ENCODE results near the gene DNMT3L. TPM values are rescaled to one million over a fixed set of nuclear protein-coding genes. Genes with fewer than 3 reads are reported as not detected.
"Not testable (repeated sequence)": the region's sequence is repeated elsewhere in the genome, so short reads cannot be mapped to it uniquely, and the experiment has no call there.

Gene DNMT3L
- total RNA-seq, 1 donor, result not detected

DNA sequence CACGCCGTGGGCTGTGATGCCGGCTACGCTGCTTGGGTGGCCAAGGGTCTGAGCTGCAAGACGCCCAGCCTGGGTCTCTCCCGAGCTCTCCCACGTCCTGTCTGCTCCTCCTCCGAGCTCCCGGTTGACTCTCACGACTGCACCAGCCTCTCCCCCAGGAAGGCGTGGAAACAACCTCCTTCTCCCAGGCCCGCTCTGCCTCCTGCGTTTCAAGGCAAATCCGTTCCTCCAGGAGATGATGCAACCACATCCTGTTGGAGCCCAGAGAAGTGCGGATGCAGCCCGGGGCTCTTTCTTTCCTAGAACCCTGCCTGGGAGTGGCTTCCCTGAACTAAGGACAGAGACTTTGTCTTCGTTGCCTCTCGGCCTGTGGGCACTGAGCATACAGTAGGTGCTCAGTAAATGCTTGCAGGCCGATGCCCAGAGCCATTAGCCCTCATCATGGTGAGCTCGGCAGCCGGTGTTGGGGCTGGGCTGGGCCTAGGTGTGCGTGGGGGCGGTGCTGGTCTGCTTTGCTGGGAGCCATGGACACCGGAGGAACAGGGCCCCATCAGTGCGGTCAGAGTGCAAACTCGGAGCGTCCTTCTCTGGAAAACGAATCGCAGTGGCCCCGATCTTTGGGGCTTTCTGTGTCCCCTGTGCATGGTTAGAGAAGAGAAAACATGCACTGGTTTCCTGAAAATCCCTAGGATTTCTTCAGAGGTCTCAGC lies 59.0 kb downstream of the DNMT3L start:
- DNase-seq (ENCODE audit: low read depth in 2 of 3, low spot score in 2 of 3), result not testable (repeated sequence)

DNA sequence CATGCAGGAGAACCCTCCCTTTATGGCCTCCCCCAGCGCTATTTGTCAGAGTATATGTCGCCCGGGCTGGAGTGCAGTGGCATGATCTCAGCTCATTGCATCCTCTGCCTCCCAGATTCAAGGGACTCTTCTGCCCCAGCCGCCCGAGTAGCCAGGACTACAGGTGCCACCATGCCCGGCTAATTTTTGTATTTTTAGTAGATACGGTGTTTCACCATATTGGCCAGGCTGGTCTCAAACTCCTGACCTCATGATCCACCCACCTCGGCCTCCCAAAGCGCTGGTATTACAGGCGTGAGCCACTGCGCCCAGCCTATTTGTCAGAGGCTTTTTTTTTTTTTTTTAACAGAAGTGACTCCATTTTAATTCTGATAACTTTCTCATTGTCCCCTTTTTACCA lies 61.7 kb downstream of the DNMT3L start:
- not testable (repeated sequence) for DNase-seq (ENCODE audit: low read depth in 2 of 3, low spot score in 2 of 3)

DNA sequence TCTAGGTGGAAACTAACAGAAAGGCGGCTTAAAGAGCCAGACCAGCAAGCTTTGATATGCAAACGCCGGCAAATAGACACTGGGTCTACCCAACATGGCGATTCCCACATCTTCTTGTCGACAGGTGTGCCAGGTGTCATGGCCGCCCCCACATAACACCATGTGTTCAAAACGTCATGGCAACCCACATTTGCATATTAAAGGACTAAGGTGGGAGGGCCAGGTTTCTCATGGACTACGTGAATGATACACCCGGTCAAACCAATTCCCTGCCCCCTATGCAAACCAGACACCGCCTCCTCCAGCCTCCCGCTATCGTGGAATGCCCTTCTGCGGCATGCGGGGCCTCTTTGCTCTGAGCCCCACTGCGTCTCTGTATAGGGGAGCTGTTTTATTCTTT lies 62.2 kb downstream of the DNMT3L start:
- no peak for DNase-seq (ENCODE audit: low read depth in 2 of 3, low spot score in 2 of 3)

DNA sequence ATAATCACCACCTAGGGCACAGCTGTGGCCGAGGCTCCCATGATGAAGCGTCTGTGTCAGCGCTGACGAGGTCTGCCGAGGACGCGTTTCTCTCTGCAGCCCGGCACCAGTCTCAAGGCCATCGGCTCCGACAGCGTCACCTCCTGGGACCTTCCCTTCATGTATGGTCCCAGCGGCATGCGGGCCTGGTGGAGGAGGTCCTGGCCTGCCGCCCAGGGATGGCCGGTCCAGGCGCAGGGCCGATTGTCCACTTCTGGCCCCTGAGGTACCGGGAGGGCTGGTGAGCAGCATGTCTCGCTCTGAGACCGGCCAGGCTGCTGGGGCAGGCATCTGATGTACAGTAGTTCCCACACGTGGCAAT lies 64.6 kb downstream of the DNMT3L start:
- not testable (repeated sequence) for DNase-seq (ENCODE audit: low read depth in 2 of 3, low spot score in 2 of 3)

Small RNAs within 50 kb of the gene (small RNA-seq; reads per million reads assigned to genes)
- gene AP001059.3, result not detected

Other genes with a start within 250 kb of the DNMT3L start
- gene TRAPPC10, start 249.6 kb downstream of the DNMT3L start, total RNA-seq, result 29.9 TPM
- 7.8 TPM for gene PWP2, start 154.5 kb downstream of the DNMT3L start, total RNA-seq
- gene GATD3, start 128.2 kb downstream of the DNMT3L start, total RNA-seq, result 25.6 TPM
- 4.3 TPM for gene ICOSLG, start 21.0 kb downstream of the DNMT3L start, total RNA-seq
- gene AIRE, start 24.0 kb upstream of the DNMT3L start, total RNA-seq, result 0.27 TPM
- 278 TPM for gene PFKL, start 38.2 kb upstream of the DNMT3L start, total RNA-seq
- 19.7 TPM for gene CFAP410, start 77.5 kb upstream of the DNMT3L start, total RNA-seq
- 3.5 TPM for gene TRPM2, start 91.7 kb upstream of the DNMT3L start, total RNA-seq
- gene LRRC3, start 193.6 kb upstream of the DNMT3L start, total RNA-seq, result 1.1 TPM